HG03469 (cell line): ENCODE results near the gene ARHGAP28.
"Not testable (repeated sequence)": the region's sequence is repeated elsewhere in the genome, so short reads cannot be mapped to it uniquely, and the experiment has no call there.

ENCODE experiments used
- ATAC-seq: cut with Tn5 transposase; IDR thresholded peaks from one replicate; pipeline ENCODE4 v1.9.1; 2021; ENCODE audit warnings: mild to moderate bottlenecking, moderate library complexity, moderate number of reproducible peaks; ENCODE audit not compliant: unreplicated experiment

Gene ARHGAP28

DNA sequence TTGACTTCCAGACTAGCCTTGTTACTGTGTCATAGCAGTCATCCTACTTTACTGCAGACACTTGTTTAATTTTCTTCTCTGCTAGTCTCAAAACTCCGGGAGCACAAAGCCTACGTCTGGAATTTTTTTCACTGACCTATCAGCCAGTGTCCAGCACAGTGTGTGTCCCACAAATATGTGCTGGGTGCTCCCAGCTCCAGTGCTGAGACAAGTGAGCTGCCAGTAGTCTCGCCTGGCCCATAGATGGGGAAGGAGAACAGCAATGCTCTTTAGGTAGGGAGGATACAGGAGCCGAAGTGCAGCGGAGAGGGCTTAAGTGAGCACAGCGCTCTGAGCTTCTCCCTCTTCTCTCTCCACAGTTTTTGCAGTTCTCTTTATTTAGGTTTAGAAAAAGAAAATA is 34.0 kb downstream of the ARHGAP28 start:
- no peak for ATAC-seq

GRCh38 chr18:6764382-6764781 is 34.9 kb downstream of the ARHGAP28 start:
- ATAC-seq: no peak

DNA sequence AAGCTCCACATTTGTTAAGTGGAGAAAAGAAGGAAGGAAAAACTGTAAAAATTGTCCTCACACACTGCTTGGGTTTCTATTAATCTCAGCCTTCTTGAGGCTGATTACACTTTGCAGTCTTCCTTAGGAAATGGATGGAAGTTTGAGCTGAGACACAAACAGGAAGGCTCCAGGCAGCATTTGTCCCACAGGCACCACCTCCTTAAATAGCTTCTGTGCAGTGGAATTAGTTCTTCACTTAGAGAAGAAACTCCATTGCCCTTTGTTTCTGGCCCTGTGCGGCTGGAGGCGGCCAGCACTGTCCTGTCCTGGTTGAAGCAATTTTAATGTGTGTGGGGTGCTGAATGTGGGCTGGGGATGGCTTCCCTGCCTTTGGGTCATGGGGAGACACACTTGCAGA is 44.3 kb downstream of the ARHGAP28 start:
- no peak for ATAC-seq

DNA sequence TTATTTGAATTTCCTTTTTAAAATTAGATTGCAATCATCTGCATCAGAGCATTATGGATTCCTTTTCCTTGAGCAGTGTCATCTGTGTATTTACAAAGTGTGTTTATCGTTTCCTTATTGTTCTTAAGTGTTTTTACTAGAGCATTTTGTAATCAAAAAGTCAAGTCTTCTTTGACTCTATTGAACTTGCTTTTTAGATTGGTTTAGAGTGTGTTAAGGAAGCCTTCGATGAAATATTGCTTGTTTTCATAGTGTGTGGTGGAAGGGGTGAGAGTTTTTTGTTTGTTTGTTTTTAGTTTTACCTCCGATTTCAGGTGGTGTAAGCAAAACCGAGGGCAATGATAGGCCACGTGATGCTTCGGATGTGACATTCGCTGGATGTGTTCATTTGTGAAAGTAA is 45.7 kb downstream of the ARHGAP28 start:
- no peak for ATAC-seq

GRCh38 chr18:6775702-6776101 is 46.2 kb downstream of the ARHGAP28 start:
- ATAC-seq: no peak

- ATAC-seq: no peak
Measured at GRCh38 chr18:6776188-6776587, 46.7 kb downstream of the ARHGAP28 start.

DNA sequence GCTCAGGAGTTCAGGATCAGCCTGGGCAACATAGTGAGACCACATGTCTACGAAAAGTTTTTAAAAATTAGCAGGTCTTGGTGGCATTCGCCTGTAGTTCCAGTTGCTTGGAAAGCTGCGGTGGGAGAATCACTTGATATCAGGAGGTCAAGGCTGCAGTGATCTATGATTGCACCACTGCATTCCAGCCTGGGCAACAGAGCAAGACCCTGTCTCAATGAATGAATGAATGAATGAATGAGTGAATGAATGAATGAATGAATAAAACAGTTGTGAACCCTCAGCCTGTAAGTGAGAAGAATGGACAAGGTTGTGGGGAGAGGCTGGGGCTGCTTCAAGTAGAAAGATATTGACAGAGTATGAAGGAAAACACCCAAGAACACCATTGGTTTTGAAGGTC is 48.0 kb downstream of the ARHGAP28 start:
- no peak for ATAC-seq

DNA sequence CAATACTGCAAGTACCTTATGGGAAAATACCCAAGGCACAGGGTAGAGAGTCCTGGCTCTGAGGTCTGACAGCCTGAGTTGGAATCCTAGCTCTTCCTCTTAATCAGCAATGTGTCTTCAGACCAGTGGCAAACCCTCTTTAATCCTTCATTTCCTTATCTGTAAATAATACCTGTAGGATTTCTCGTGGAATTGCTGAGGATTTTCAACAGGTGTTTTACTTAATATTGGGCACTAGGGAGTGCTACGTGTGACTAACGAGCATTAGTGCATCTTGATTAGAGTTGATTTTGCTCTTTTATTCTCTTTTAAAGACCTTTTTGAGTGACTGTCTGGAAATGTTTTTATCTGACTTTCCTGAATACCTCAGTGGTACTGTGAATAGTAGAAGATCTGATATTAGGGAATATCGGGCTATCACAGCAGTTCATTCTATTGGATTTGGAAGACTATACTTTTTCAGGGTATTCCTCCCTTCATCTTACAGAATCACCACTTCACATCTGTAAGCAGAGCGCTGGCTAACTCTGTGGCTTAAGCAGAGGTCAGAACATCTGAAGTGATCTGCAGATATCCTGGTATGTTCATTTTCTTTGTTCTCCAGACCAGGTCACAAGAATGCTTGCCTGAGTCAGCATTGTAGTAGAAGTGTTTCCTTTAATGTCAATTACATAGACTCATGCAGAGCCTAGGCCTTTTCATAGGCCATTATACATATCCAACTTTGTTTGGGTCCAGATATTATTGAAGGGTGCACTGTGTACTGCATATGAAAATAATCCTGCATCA is 49.1 kb downstream of the ARHGAP28 start:
- no peak for ATAC-seq

DNA sequence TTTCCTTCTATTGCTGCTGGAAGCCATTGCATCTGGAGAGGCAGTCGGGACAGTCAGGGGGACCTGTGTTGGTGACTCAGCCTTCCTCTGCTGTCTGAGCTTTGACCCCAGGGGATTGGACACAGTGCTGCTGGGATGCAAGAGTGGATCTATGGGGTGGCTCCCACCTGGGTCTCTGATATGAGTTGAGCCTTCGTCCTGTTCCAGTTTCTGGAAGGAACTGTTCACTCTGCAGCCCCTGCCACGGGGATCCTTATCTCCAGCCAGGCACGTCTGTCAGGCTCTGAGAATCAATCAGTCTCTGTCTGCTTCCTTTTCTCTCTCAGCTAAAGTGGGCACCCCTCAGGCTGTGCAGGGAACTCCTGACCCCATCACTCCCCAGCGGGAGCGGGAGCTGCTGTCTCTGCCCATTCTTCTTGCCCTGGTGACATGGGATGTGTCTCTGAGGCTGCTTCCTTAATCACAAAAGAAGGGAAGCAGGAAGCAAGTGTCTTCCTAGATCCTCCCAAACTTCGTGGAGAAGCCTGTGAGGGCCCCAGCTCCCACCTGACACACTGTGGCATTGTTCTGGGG is 51.7 kb downstream of the ARHGAP28 start:
- no peak for ATAC-seq

DNA sequence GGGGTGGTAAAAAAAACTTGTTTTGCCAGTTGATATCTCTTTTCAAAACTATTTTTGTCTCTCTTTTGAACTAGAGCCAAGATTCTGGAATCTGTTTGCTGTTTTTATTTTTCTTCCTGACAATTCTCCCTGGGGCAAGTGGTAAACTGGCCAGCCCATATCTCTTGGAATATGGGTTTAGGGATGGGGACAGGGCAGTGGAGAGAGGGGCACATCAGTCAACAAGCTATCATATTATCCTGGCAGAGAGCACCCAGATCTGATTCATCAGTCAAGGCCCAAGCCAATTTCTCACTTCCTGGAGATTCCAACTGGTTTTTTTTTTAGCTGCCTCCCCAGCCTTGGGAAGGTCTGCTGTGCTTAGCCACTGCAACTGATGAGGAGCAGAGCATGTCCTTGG is 52.3 kb downstream of the ARHGAP28 start:
- ATAC-seq: no peak

DNA sequence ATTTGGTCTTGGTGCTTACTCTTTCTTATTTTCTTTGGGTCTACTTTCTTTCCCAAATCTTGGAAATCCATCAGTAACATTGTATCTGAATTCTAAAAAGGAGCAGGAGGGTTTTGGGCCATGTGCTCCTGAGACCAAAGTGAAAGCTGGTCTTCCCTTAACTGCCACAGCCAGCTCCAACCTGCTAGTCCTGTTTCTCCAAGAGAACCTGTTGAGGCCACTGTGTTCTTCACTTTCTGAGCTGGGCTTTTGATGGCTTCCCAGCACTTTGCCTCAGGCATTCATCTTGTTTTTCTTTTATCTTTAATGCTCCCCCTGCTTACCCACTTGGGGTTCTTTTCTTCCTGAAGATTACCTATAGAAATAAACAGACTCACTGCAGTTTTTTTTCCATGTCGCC is 53.3 kb downstream of the ARHGAP28 start:
- ATAC-seq: no peak

DNA sequence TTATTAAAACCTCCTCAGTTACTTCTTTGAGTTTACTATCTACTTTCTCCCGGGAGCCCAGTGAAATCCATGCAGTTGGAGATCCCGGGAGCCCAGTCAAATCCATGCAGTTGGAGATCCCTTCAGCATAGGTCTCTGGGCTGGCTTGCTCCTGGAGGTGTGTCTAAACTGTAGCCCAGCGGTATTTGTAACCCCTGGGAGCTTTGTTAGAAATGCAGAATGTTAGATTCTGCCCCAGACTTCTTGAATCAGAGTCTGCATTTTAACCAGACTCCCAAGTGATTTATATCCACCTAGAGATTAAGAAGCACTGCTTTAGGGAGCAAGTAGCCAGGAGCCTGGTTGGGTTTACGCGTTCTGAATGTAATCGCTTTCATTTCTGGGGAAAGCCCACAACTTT is 54.5 kb downstream of the ARHGAP28 start:
- ATAC-seq: no peak

- ATAC-seq: no peak
Measured at GRCh38 chr18:6785001-6785400, 55.5 kb downstream of the ARHGAP28 start.

- no peak for ATAC-seq
Measured at GRCh38 chr18:6785411-6785810, 55.9 kb downstream of the ARHGAP28 start.

- no peak for ATAC-seq
Measured at GRCh38 chr18:6792391-6792790, 62.9 kb downstream of the ARHGAP28 start.

- ATAC-seq: no peak
Measured at GRCh38 chr18:6793455-6793854, 63.9 kb downstream of the ARHGAP28 start.

GRCh38 chr18:6793986-6794385 is 64.5 kb downstream of the ARHGAP28 start:
- no peak for ATAC-seq

DNA sequence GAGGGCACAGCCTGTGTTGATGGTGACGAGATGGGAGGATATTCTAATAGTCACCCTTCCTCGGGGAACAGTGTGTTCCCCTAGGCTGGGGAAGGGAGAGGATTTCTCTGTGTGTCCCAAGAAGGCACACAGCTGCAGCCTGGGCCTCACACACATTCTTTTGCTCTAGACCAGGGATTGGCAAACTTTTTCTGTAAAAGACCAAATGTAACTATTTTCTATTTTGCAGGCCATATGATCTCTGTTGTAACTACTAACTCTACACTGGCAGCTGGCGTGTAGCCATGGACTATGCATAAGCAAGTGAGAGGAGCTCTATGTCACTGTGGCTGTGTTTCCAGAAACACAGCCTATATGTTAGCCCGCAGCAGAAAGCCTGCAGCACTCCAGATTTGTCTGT is 65.8 kb downstream of the ARHGAP28 start:
- ATAC-seq: no peak

DNA sequence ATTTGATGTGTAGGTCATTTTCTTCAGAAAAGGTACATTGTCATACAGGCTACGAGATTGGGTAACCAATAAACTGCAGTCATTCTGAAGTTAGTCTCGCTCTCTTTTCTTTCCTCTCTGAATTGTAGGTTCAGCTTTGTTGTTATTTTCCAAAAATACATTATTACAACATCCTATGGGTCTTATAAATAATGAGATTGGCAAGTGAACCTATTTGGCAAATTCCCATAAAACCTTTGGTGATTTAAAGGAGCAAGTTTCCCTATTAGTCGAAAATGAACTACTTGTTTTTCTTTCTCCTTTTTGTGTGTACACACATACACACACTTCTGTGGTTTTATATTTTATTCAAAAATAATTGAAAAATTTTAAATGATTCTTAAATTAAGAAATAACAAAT is 67.0 kb downstream of the ARHGAP28 start:
- ATAC-seq: no peak

DNA sequence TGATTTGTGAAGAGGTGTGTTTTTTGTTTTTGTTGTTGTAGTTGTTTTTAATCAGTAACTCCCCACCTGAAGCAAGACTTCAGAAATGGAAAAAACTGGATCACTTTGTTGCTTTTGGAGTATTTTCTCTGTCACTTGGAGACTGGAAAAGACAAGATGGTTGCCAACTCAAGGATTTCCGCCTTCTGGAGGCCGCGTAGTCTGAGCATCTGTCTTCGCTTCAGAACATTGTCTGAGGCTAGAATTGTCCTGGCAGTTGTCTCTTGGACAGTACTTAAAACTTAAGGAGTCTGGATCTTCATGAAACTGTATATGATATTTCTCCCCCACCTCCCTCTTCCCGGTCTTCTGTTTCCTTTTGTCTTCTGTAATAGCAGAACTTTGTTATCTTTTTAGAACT is 67.7 kb downstream of the ARHGAP28 start:
- ATAC-seq: no peak

DNA sequence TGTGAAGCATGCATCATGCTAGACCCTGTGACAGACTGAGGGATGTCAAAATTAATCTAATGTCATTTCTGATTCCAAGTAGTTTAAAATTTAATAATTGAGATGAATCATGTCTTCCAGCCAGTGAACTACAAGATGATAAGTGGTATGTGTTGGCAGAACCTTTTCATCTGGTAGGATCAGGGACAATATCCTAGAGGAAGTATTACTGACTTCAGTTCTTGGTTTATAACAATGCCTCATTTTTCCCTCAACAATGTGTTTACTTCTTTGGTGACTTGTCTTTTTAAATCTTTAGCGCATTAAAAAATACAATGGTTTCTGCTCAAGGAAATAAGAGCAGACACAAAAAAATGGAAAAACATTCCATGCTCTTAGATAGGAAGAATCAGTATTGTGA is 69.4 kb downstream of the ARHGAP28 start:
- ATAC-seq: no peak

GRCh38 chr18:6800309-6800708 is 70.8 kb downstream of the ARHGAP28 start:
- ATAC-seq: not testable (repeated sequence)
